ENCODE data around the gene HTR1D.

The HTR1D gene

DNA sequence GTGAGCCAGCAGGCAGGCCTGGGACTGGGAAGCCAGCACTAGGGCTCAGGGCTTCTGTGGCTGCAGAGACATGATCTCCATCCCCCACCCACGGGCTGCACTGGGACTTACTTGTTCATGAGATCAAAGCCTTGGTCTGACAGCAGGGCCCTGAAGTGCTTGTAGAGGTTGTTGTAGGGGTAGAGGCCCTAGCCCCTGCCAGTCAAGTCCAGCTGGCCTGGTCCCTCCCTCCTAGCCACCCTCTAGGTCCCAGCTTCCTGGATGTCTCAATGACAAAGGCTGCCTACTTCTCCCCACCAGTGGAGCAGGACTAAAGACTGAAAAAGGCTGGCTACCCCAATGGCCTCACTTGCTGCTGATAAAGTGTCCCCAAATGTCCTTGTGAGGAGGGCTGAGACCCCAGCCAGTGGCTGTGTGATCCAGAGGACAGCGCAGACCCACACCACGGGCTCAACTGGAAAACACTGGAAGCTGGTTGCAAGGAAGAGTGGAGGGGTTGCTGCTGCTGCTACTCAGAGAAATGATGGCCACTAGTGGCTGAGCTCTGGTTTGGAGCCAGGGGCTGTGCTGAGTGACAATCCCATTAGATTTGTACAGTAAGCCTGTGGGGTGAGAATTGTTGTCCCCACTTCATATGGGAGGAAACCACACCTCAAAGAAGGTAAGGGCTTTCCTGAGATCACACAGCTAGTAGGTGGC lies 1.4 kb downstream of the HTR1D start:
- H3K4me3 ChIP-seq (replicated peaks; ENCODE audit: low read depth, low read length): no peak overlapping the region
- TF ChIP-seq CTCF (IDR thresholded peaks at IDR 0.05; ENCODE audit: low read length, missing control alignments): no peak

DNA sequence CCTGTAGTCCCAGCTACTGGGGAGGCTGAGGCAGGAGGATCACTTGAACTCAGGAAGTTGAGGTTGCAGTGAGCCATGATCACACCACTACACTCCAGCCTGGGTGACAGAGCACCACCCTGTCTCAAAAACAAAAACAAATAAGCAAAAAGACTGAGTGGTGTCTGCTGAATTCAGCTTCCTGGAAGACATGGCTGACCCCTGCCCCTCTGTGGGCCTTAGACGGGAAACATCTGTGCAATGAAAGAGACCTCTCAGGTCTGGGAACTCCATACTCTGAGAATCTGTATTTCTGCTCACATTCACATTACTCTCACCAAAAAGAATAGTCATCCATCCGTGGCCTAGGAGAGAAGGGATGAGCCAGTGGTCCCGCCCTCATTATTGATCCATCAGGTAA lies 2.0 kb downstream of the HTR1D start:
- H3K4me3 ChIP-seq (replicated peaks; ENCODE audit: low read depth, low read length): no peak overlapping the region
- no peak for DNase-seq (ENCODE audit: low read depth)
- TF ChIP-seq CTCF (IDR thresholded peaks at IDR 0.05; ENCODE audit: low read length, missing control alignments): no peak

More for the DNA sequence above, 1.4 kb downstream of the HTR1D start:
- DNase-seq (ENCODE audit: low read depth): no peak

GRCh38 chr1:23214640-23215039 lies 2.7 kb downstream of the HTR1D start:
- DNase-seq (ENCODE audit: low read depth): no peak
- TF ChIP-seq CTCF (IDR thresholded peaks at IDR 0.05; ENCODE audit: low read length, missing control alignments): no peak
- no peak overlapping the region for H3K4me3 ChIP-seq (replicated peaks; ENCODE audit: low read depth, low read length)

GRCh38 chr1:23211955-23212354 lies 5.3 kb downstream of the HTR1D start:
- no peak for TF ChIP-seq CTCF (IDR thresholded peaks at IDR 0.05; ENCODE audit: low read length, missing control alignments)
- DNase-seq (ENCODE audit: low read depth): no peak
- no peak overlapping the region for H3K4me3 ChIP-seq (replicated peaks; ENCODE audit: low read depth, low read length)

GRCh38 chr1:23210963-23211362 lies 6.3 kb downstream of the HTR1D start:
- no peak for DNase-seq (ENCODE audit: low read depth)
- H3K4me3 ChIP-seq (replicated peaks; ENCODE audit: low read depth, low read length): no peak overlapping the region
- TF ChIP-seq CTCF (IDR thresholded peaks at IDR 0.05; ENCODE audit: low read length, missing control alignments): no peak

- no peak for DNase-seq (ENCODE audit: low read depth)
- H3K4me3 ChIP-seq (replicated peaks; ENCODE audit: low read depth, low read length): no peak overlapping the region
- TF ChIP-seq CTCF (IDR thresholded peaks at IDR 0.05; ENCODE audit: low read length, missing control alignments): no peak
Observed at GRCh38 chr1:23210351-23210785, 6.9 kb downstream of the HTR1D start.

GRCh38 chr1:23209770-23210169 lies 7.5 kb downstream of the HTR1D start:
- DNase-seq (ENCODE audit: low read depth): no peak
- no peak for TF ChIP-seq CTCF (IDR thresholded peaks at IDR 0.05; ENCODE audit: low read length, missing control alignments)
- no peak overlapping the region for H3K4me3 ChIP-seq (replicated peaks; ENCODE audit: low read depth, low read length)
